VCaP (cell line): Measurements from ENCODE around the gene CALN1.

Source experiments
- H3K27ac ChIP-seq: fragments of 450-650 bp; 2 replicates; pipeline ENCODE4 v1.5.1; 2017
- CTCF ChIP-seq: fragments of 450-650 bp; conservative IDR thresholded peaks from 2 replicates; pipeline ENCODE4 v1.5.1; 2017; ENCODE audit warnings: mild to moderate bottlenecking, moderate library complexity

The CALN1 gene

GRCh38 chr7:72190919-72191318 is 221.2 kb downstream of the CALN1 start:
- no peak for TF ChIP-seq CTCF
- no peak overlapping the region for H3K27ac ChIP-seq

GRCh38 chr7:72190146-72190545 is 222.0 kb downstream of the CALN1 start:
- no peak overlapping the region for H3K27ac ChIP-seq
- TF ChIP-seq CTCF = no peak

GRCh38 chr7:72187179-72187578 is 225.0 kb downstream of the CALN1 start:
- no peak overlapping the region for H3K27ac ChIP-seq
- no peak for TF ChIP-seq CTCF

- TF ChIP-seq CTCF = peak; percentile 73
- no peak overlapping the region for H3K27ac ChIP-seq
Observed at GRCh38 chr7:72183835-72184234, 228.3 kb downstream of the CALN1 start.

GRCh38 chr7:72182036-72182435 is 230.1 kb downstream of the CALN1 start:
- no peak overlapping the region for H3K27ac ChIP-seq
- no peak for TF ChIP-seq CTCF

GRCh38 chr7:72176875-72177274 is 235.3 kb downstream of the CALN1 start:
- H3K27ac ChIP-seq = no peak overlapping the region
- no peak for TF ChIP-seq CTCF

GRCh38 chr7:72170475-72170874 is 241.7 kb downstream of the CALN1 start:
- H3K27ac ChIP-seq = no peak overlapping the region
- no peak for TF ChIP-seq CTCF

- no peak for TF ChIP-seq CTCF
- no peak overlapping the region for H3K27ac ChIP-seq
Observed at GRCh38 chr7:72163271-72163670, 248.9 kb downstream of the CALN1 start.
